Endothelial cell (in vitro differentiated cells): ENCODE measurements around the gene EDIL3. TPM values are rescaled to one million over a fixed set of nuclear protein-coding genes. Genes with fewer than 3 reads are reported as not detected.

Source experiments
- DNase-seq: peaks from one replicate; pipeline ENCODE4 v3.0.0; 2021; ENCODE audit warnings: low spot score
- H3K27ac Mint-ChIP-seq: one replicate; pipeline ENCODE4 v1.8.0; 2021; ENCODE audit warnings: mixed read lengths, inconsistent platforms; ENCODE audit not compliant: unreplicated experiment
- H3K27me3 Mint-ChIP-seq: one replicate; pipeline ENCODE4 v1.8.0; 2021; ENCODE audit warnings: mild to moderate bottlenecking, moderate library complexity, mixed read lengths, inconsistent platforms; ENCODE audit not compliant: unreplicated experiment
- H3K36me3 Mint-ChIP-seq: one replicate; pipeline ENCODE4 v1.8.0; 2021; ENCODE audit warnings: mild to moderate bottlenecking, low read depth, mixed read lengths, inconsistent platforms; ENCODE audit not compliant: unreplicated experiment
- H3K4me1 Mint-ChIP-seq: one replicate; pipeline ENCODE4 v1.8.0; 2021; ENCODE audit warnings: mild to moderate bottlenecking, mixed read lengths, inconsistent platforms; ENCODE audit not compliant: unreplicated experiment
- H3K4me3 Mint-ChIP-seq: one replicate; pipeline ENCODE4 v1.8.0; 2021; ENCODE audit warnings: mild to moderate bottlenecking, mixed read lengths, inconsistent platforms; ENCODE audit not compliant: unreplicated experiment
- H3K9me3 Mint-ChIP-seq: one replicate; pipeline ENCODE4 v1.8.0; 2021; ENCODE audit warnings: mixed read lengths, inconsistent platforms; ENCODE audit not compliant: unreplicated experiment
- total RNA-seq: library from RNA; stranded (reverse); fragmentation: NEBNext Ultra II Directional; extraction: Animal tissue kit (Norgen Biotek cat#: 25700); gene quantifications from one replicate; pipeline ENCODE4 v1.2.1, GENCODE V29; 2021; ENCODE audit not compliant: unreplicated experiment
- TF ChIP-seq, protein P1 (sequence below): fragments of 200-600 bp; sonication (generic); IDR thresholded peaks from one replicate; pipeline ENCODE4 v1.5.0; 2021; ENCODE audit warnings: antibody characterized with exemption; ENCODE audit not compliant: unreplicated experiment

The EDIL3 gene
- total RNA-seq, 1 donor from 2014 or later, result 74.6 TPM

DNA sequence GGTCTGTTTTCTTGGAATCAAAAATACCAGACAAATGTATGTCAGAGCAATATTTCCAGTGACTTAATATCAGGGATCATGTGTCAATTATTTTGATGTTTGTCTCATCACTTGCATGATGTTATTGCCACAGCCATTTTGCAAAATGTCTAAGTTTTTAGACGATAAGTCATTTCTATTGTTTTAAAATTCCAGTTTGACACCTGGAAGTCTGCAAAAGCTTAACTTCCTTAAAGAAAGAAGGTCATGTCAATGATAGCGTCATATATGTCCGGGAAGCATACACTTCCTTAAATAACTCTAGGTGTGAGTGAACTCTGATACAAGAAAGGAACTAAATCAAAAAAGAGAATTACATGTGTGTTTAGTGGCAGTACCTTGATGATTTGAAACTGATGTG is 259.5 kb downstream of the EDIL3 start:
- Mint-ChIP-seq H3K9me3 (no peaks in the 10 kb centered on the region), H3K27ac (no peak overlapping the region), H3K4me1 (no peaks in the 10 kb centered on the region), H3K36me3 (no peaks in the 10 kb centered on the region), H3K27me3 (no peaks in the 10 kb centered on the region), H3K4me3 (no peak overlapping the region)
- TF ChIP-seq, protein P1, sequence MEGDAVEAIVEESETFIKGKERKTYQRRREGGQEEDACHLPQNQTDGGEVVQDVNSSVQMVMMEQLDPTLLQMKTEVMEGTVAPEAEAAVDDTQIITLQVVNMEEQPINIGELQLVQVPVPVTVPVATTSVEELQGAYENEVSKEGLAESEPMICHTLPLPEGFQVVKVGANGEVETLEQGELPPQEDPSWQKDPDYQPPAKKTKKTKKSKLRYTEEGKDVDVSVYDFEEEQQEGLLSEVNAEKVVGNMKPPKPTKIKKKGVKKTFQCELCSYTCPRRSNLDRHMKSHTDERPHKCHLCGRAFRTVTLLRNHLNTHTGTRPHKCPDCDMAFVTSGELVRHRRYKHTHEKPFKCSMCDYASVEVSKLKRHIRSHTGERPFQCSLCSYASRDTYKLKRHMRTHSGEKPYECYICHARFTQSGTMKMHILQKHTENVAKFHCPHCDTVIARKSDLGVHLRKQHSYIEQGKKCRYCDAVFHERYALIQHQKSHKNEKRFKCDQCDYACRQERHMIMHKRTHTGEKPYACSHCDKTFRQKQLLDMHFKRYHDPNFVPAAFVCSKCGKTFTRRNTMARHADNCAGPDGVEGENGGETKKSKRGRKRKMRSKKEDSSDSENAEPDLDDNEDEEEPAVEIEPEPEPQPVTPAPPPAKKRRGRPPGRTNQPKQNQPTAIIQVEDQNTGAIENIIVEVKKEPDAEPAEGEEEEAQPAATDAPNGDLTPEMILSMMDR, result no peak
- DNase-seq, result no peak

DNA sequence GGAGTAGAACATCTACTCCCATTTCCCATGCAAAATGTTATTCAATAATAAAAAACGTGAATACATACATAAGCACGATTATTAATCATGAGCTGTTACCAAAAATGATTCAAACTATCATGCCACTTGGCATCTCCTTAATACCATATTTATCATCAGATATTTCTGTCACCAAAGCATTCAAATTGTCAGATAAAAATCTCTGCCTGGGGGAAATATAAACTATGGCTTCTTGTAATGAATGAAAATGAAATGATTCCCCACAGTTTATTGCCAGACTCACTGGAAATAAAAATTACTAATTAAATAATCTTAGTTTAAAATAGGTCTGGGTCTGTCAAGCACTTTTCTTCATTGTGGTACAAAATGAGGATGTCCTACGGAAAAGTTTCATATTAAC is 265.4 kb downstream of the EDIL3 start:
- Mint-ChIP-seq H3K27me3 (no peaks in the 10 kb centered on the region), H3K36me3 (no peaks in the 10 kb centered on the region), H3K27ac (no peak overlapping the region), H3K4me3 (no peak overlapping the region), H3K9me3 (no peaks in the 10 kb centered on the region), H3K4me1 (no peaks in the 10 kb centered on the region)
- DNase-seq, result no peak
- TF ChIP-seq, protein P1, result no peak

DNA sequence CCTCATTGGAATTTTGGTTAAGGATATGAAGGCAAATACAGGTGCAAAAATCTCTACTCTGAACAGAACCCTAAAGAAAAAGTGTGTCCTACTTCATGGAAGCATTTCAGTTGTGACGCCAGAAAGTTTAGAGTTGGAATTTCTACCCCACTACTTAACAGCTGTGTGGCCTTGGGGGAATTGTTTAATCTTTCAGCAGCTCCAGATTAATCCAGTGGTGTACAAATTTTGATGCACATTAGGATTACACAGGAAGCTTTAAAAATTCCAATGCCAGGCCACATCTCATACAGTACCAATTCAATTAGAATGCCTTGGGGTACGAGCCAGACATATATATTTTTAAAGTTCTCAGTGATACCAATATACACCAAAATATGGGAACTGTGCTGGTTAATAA is 266.1 kb downstream of the EDIL3 start:
- TF ChIP-seq, protein P1, result no peak
- no peaks in the 10 kb centered on the region for H3K36me3 Mint-ChIP-seq
- H3K4me3 Mint-ChIP-seq, result no peak overlapping the region
- H3K27ac Mint-ChIP-seq, result no peak overlapping the region
- no peaks in the 10 kb centered on the region for H3K27me3 Mint-ChIP-seq
- DNase-seq, result no peak
- no peaks in the 10 kb centered on the region for H3K9me3 Mint-ChIP-seq
- no peaks in the 10 kb centered on the region for H3K4me1 Mint-ChIP-seq

DNA sequence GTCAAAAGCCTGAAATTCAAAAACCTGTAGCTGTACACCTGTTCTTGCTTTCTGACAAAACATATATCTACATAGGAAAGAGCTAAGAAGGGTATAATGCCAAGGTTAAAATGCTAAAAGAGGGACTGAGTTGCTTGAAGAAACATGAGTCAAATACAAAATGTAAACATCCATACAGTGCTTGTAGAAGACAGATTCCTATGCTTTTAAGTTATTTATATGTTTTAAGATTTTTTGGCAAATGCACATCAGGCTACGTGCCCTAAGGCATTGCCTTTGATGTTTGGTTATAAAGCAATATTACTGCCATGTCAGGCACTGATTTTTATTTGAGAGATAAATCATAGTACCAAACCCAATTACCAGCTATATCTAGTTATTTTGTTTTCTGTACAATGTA is 269.0 kb downstream of the EDIL3 start:
- no peaks in the 10 kb centered on the region for H3K9me3 Mint-ChIP-seq
- peaks cover 12% of the 10 kb centered on the region for H3K4me1 Mint-ChIP-seq
- TF ChIP-seq, protein P1, result no peak
- peaks cover 2% of the 10 kb centered on the region for H3K27me3 Mint-ChIP-seq
- no peak overlapping the region for H3K4me3 Mint-ChIP-seq
- no peak overlapping the region for H3K27ac Mint-ChIP-seq
- no peaks in the 10 kb centered on the region for H3K36me3 Mint-ChIP-seq
- no peak for DNase-seq

DNA sequence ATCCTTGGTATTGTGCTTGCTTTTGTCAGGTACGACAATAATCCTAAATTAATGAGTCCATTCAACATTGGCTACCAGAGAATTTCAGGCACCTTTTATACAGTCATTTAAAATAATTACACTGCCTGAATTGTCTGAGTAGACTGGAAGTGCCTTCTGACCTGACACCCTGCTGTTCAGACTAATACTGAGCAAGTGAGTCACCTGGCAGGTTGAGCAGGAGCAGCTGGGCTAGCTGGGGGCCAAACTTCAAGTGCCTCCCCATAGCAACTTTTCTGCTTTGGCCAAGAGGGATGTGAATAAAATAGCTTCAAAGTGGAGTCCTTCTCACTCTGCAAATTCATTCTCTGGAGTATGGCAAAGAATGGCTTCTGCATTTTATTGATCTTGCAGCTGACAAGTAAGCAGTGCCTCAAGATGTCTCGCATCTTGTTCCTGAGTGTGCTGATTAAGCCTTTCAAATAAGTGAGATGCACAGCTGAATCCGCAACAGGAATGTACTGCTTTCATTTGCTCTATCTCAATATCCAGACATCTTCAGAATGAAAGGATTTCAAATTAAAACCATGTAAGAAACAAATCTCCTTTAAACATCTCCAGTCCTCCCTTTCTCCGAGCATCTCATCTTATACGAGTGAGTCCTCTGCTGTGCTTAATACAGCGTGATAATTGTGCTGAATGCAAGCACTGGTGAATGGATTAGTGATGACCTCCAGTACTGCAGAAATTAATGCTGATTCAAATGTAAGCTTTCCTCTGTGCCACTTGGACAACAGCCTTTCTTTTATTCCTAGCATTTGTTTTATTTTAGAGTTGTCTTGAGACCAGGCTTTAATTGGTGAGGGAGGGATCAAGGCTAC is 271.2 kb downstream of the EDIL3 start:
- H3K4me3 Mint-ChIP-seq, result no peak overlapping the region
- H3K4me1 Mint-ChIP-seq, result peaks cover 14% of the 10 kb centered on the region
- peaks cover 2% of the 10 kb centered on the region for H3K27me3 Mint-ChIP-seq
- H3K36me3 Mint-ChIP-seq, result no peaks in the 10 kb centered on the region
- TF ChIP-seq, protein P1, result no peak
- no peak for DNase-seq
- no peaks in the 10 kb centered on the region for H3K9me3 Mint-ChIP-seq
- no peak overlapping the region for H3K27ac Mint-ChIP-seq
